ENCODE data around the gene DNAAF5. TPM values are rescaled to one million over a fixed set of nuclear protein-coding genes. Genes with fewer than 3 reads are reported as not detected.

Gene DNAAF5
- polyA plus RNA-seq, 1 of the 3 experiments (the other 2 are of a cell fraction), result 58.5 TPM

DNA sequence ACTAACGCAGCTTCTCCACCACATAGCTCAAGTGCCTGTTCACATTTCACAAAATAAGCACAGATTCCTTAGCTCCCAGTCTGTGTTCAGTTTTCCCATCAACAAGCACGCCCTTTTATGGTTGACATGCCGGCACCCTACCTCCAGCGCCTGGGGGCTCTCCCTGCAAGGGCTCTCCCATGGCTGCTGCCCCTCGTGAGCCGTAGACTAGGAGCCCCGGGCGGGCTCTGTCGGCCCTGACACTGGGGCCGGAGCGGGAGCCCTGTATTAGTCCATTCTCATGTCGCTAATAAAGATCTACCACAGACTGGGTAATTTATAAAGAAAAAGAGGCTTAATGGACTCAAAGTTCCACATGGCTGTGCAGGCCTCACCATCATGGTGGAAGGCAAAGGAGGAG is 34.6 kb downstream of the DNAAF5 start:
- POLR2A ChIA-PET, result no interaction called here
- H3K4me2 ChIP-seq, result no peak overlapping the region

DNA sequence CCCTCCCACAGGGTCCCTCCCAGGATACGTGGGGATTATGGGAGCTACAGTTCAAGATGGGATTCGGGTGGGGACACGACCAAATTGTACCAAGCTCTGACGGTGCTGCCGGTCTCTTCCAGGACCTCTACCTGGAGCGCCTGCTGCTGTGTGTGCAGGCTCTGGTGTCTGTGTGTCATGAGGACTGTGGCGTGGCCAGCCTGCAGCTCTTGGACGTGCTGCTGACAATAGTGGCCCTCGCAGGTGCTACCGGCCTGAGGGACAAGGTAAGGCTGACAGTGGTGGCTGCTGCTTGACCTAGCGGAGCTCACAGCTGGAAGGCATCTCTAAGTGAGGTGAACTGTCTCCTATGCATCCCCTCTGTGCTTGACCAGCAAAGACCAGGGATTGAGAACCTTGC is 35.1 kb downstream of the DNAAF5 start:
- H3K4me3 ChIP-seq (ENCODE audit: low read depth in 2 of 2, low read length in 1 of 2), result no peak overlapping the region
- H4K20me1 ChIP-seq (ENCODE audit: insufficient read depth), result no peaks in the 10 kb centered on the region
- no peaks in the 10 kb centered on the region for H3K79me2 ChIP-seq (ENCODE audit: insufficient read depth)
- no peaks in the 10 kb centered on the region for H3K9me3 ChIP-seq
- no peak overlapping the region for H3K9ac ChIP-seq
- H2AFZ ChIP-seq (ENCODE audit: low read depth), result no peak overlapping the region
- H3K36me3 ChIP-seq (replicated peaks in 1 of 2; ENCODE audit: control insufficient read depth in 1 of 2, insufficient read depth in 2 of 2, low read length in 1 of 2), result peaks cover 63 to 80% of the 10 kb centered on the region in 2 experiments
- POLR2A ChIA-PET, result no interaction called here
- 98% methylated on average over 10 of the region's 11 CpGs for WGBS (ENCODE audit: low lambda C conversion rate)
- no peak overlapping the region for H3K4me2 ChIP-seq
- no peaks in the 10 kb centered on the region for H3K27me3 ChIP-seq (ENCODE audit: insufficient read depth)
- CTCF ChIA-PET, result interaction anchor here (0.7 to 1.4 kb wide), 3 partner anchors 13 to 439 kb away, joined by 3 to 4 read pairs (median 3); no protein-coding TSS in a partner anchor
- no peak for DNase-seq
- no peaks in the 10 kb centered on the region for H3K9me2 ChIP-seq
- no peak overlapping the region for H3K27ac ChIP-seq (ENCODE audit: low read depth in 2 of 2, low read length in 1 of 2)
- H3K4me1 ChIP-seq (ENCODE audit: control insufficient read depth in 1 of 2, insufficient read depth in 2 of 2, low read depth in 1 of 2, low read length in 1 of 2), result no peaks in the 10 kb centered on the region
- no peak for TF ChIP-seq EP300 (IDR thresholded peaks at IDR 0.05; ENCODE audit: borderline replicate concordance in 1 of 2, low read depth in 1 of 2, low read length in 1 of 2)
- TF ChIP-seq CHD2 (IDR thresholded peaks at IDR 0.05; ENCODE audit: low read length, partially characterized antibody), result no peak
- TF ChIP-seq EZH2phosphoT487 (IDR thresholded peaks at IDR 0.05; ENCODE audit: borderline replicate concordance, low read depth), result no peak
- peaks cover 15% of the 10 kb centered on the region for H3F3A ChIP-seq (replicated peaks; ENCODE audit: insufficient read depth)

More for the DNA sequence above, 34.6 kb downstream of the DNAAF5 start:
- no peaks in the 10 kb centered on the region for H4K20me1 ChIP-seq (ENCODE audit: insufficient read depth)
- DNase-seq, result no peak
- H3K9ac ChIP-seq, result no peak overlapping the region
- no peak for TF ChIP-seq TEAD4 (IDR thresholded peaks at IDR 0.05; ENCODE audit: borderline replicate concordance, insufficient read depth)
- TF ChIP-seq EP300 (IDR thresholded peaks at IDR 0.05; ENCODE audit: borderline replicate concordance in 1 of 2, low read depth in 1 of 2, low read length in 1 of 2), result no peak
- TF ChIP-seq, protein P1, sequence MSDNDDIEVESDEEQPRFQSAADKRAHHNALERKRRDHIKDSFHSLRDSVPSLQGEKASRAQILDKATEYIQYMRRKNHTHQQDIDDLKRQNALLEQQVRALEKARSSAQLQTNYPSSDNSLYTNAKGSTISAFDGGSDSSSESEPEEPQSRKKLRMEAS (IDR thresholded peaks at IDR 0.05; ENCODE audit: low read depth), result no peak
- no peak for TF ChIP-seq TCF12 (IDR thresholded peaks at IDR 0.05)
- no peak for TF ChIP-seq FOSL2 (IDR thresholded peaks at IDR 0.05; ENCODE audit: borderline replicate concordance, low read depth)
- TF ChIP-seq MXI1 (IDR thresholded peaks at IDR 0.05; ENCODE audit: low read depth, low read length), result no peak
- H3K36me3 ChIP-seq (replicated peaks in 1 of 2; ENCODE audit: control insufficient read depth in 1 of 2, insufficient read depth in 2 of 2, low read length in 1 of 2), result peaks cover 58 to 81% of the 10 kb centered on the region in 2 experiments
- no peaks in the 10 kb centered on the region for H3K9me3 ChIP-seq
- H2AFZ ChIP-seq (ENCODE audit: low read depth), result no peak overlapping the region
- H3K27ac ChIP-seq (ENCODE audit: low read depth in 2 of 2, low read length in 1 of 2), result no peak overlapping the region
- H3K4me3 ChIP-seq (ENCODE audit: low read depth in 2 of 2, low read length in 1 of 2), result no peak overlapping the region
- 98% methylated on average over 12 of the region's 12 CpGs for WGBS (ENCODE audit: low lambda C conversion rate)
- no peaks in the 10 kb centered on the region for H3K79me2 ChIP-seq (ENCODE audit: insufficient read depth)
- CTCF ChIA-PET, result interaction anchor here (1.4 kb wide), 1 partner anchor 24 kb away, joined by 4 read pairs; no protein-coding TSS in a partner anchor
- H3K27me3 ChIP-seq (ENCODE audit: insufficient read depth), result no peaks in the 10 kb centered on the region
- H3K9me2 ChIP-seq, result no peaks in the 10 kb centered on the region
- no peaks in the 10 kb centered on the region for H3K4me1 ChIP-seq (ENCODE audit: control insufficient read depth in 1 of 2, insufficient read depth in 2 of 2, low read depth in 1 of 2, low read length in 1 of 2)
- H3F3A ChIP-seq (replicated peaks; ENCODE audit: insufficient read depth), result peaks cover 10% of the 10 kb centered on the region

- Histone ChIP-seq H3K4me3 (ENCODE audit: low read depth in 2 of 2, low read length in 1 of 2) (no peak overlapping the region), H3K4me1 (ENCODE audit: control insufficient read depth in 1 of 2, insufficient read depth in 2 of 2, low read depth in 1 of 2, low read length in 1 of 2) (peaks cover 0 to 5% of the 10 kb centered on the region in 2 experiments; a peak in 1 of 4 replicates), H3K9me2 (no peaks in the 10 kb centered on the region), H3K27me3 (ENCODE audit: insufficient read depth) (no peaks in the 10 kb centered on the region), H3K79me2 (ENCODE audit: insufficient read depth) (no peaks in the 10 kb centered on the region), H3F3A (replicated peaks; ENCODE audit: insufficient read depth) (peaks cover 24% of the 10 kb centered on the region), H3K27ac (ENCODE audit: low read depth in 2 of 2, low read length in 1 of 2) (no peak overlapping the region), H2AFZ (ENCODE audit: low read depth) (no peak overlapping the region), H3K4me2 (no peak overlapping the region), H3K36me3 (replicated peaks in 1 of 2; ENCODE audit: control insufficient read depth in 1 of 2, insufficient read depth in 2 of 2, low read length in 1 of 2) (peaks cover 61 to 68% of the 10 kb centered on the region in 2 experiments), H3K9me3 (no peaks in the 10 kb centered on the region), H4K20me1 (ENCODE audit: insufficient read depth) (no peaks in the 10 kb centered on the region), H3K9ac (no peak overlapping the region)
- ChIA-PET POLR2A (no interaction called here), CTCF (no interaction called here)
- WGBS (ENCODE audit: low lambda C conversion rate), result 85% methylated on average over 5 of the region's 5 CpGs
- no peak for TF ChIP-seq ELF1 (IDR thresholded peaks at IDR 0.05)
- TF ChIP-seq RFX5 (IDR thresholded peaks at IDR 0.05; ENCODE audit: low read length), result no peak
- no peak for TF ChIP-seq YY1 (IDR thresholded peaks at IDR 0.05; ENCODE audit: low read depth)
- DNase-seq, result no peak
Observed at GRCh38 chr7:762885-763284, 36.4 kb downstream of the DNAAF5 start.
